Right forelimb (tissue), 1 donor: ENCODE data around the gene AGBL1.

Experiments
- DNase-seq: peaks from one replicate; pipeline ENCODE4 v3.0.0-alpha.2; 2018

AGBL1 gene

GRCh38 chr15:86541540-86541939, 461.9 kb downstream of the AGBL1 start:
- DNase-seq, result no peak

GRCh38 chr15:86550075-86550474, 470.4 kb downstream of the AGBL1 start:
- DNase-seq, result no peak

- DNase-seq, result no peak
Measured at GRCh38 chr15:86553108-86553507, 473.4 kb downstream of the AGBL1 start.

GRCh38 chr15:86555098-86555497, 475.4 kb downstream of the AGBL1 start:
- peak; percentile 54 for DNase-seq

GRCh38 chr15:86555939-86556338, 476.3 kb downstream of the AGBL1 start:
- DNase-seq, result peak; percentile 48

- no peak for DNase-seq
Measured at GRCh38 chr15:86556396-86557017, 476.8 kb downstream of the AGBL1 start.

- peak; percentile 55 for DNase-seq
Measured at GRCh38 chr15:86557018-86557550, 477.4 kb downstream of the AGBL1 start.

GRCh38 chr15:86558252-86558651, 478.6 kb downstream of the AGBL1 start:
- DNase-seq, result no peak

GRCh38 chr15:86558686-86559085, 479.0 kb downstream of the AGBL1 start:
- DNase-seq, result no peak

- DNase-seq, result no peak
Measured at GRCh38 chr15:86568378-86568777, 488.7 kb downstream of the AGBL1 start.

- DNase-seq, result no peak
Measured at GRCh38 chr15:86570738-86571137, 491.1 kb downstream of the AGBL1 start.

GRCh38 chr15:86571873-86572272, 492.2 kb downstream of the AGBL1 start:
- no peak for DNase-seq

GRCh38 chr15:86572368-86572841, 492.7 kb downstream of the AGBL1 start:
- DNase-seq, result no peak

- DNase-seq, result no peak
Measured at GRCh38 chr15:86573476-86573875, 493.8 kb downstream of the AGBL1 start.

GRCh38 chr15:86588413-86588812, 508.7 kb downstream of the AGBL1 start:
- DNase-seq, result no peak

GRCh38 chr15:86590461-86590860, 510.8 kb downstream of the AGBL1 start:
- DNase-seq, result no peak

GRCh38 chr15:86591158-86591557, 511.5 kb downstream of the AGBL1 start:
- DNase-seq, result no peak

- peak; percentile 50 for DNase-seq
Measured at GRCh38 chr15:86591994-86592735, 512.5 kb downstream of the AGBL1 start.

- DNase-seq, result no peak
Measured at GRCh38 chr15:86595741-86596140, 516.1 kb downstream of the AGBL1 start.

GRCh38 chr15:86603466-86603865, 523.8 kb downstream of the AGBL1 start:
- no peak for DNase-seq

GRCh38 chr15:86608461-86609205, 529.0 kb downstream of the AGBL1 start:
- peak; percentile 63 for DNase-seq

- DNase-seq, result no peak
Measured at GRCh38 chr15:86609275-86609674, 529.6 kb downstream of the AGBL1 start.

- DNase-seq, result no peak
Measured at GRCh38 chr15:86610038-86610437, 530.4 kb downstream of the AGBL1 start.
